Endothelial cell of umbilical vein (primary cell): Measurements from ENCODE around the gene GRID2. TPM values are rescaled to one million over a fixed set of nuclear protein-coding genes. Genes with fewer than 3 reads are reported as not detected.
A peak's percentile ranks its signal among the peaks of the same experiment; 100 is the strongest.

Experiments
- BruUV-seq: library from RNA; stranded (reverse); fragments of 400-500 nt; replicated peaks from 2 replicates; lab custom pipeline; 2021; lab: Mats Ljungman, UMichigan
- CTCF ChIA-PET: fragments of 300-600, 350-600 bp; sonication (Branson Sonifier 250); formaldehyde crosslinking; loops from one replicate; lab custom pipeline; 2021; ENCODE audit warnings: antibody characterized with exemption, inconsistent platforms; lab: Charles Lee
- POLR2A ChIA-PET: fragments of 300-600, 350-600 bp; sonication (Branson Sonifier 250); formaldehyde crosslinking; loops from one replicate; lab custom pipeline; 2021; ENCODE audit warnings: antibody characterized with exemption, inconsistent platforms; lab: Charles Lee
- DNase-seq: peaks from one replicate; pipeline ENCODE4 v3.0.0-alpha.2; 2011; ENCODE audit warnings: low read depth, low spot score
- FAIRE-seq: peaks from 2 replicates; lab custom pipeline; 2011; peaks lifted over from hg19 to GRCh38; lab: Jason Lieb, UNC
- H2AFZ ChIP-seq: 2 replicates; pipeline ENCODE4 v1.6.0; 2012; ENCODE audit warnings: low read depth, low read length, control low read depth, inconsistent platforms
- H3K27ac ChIP-seq: 2 replicates; pipeline ENCODE4 v1.5.1; 2011; ENCODE audit warnings: low read depth, mild to moderate bottlenecking, control low read depth, low read length, moderate library complexity; ENCODE audit not compliant: insufficient read depth
- H3K27me3 ChIP-seq, 2 experiments: 2 replicates each; pipeline versions ENCODE4 v1.6.0 to v1.6.1; 2011; ENCODE audit warnings: low read length in 2 of 2, mixed read lengths in 1 of 2; ENCODE audit not compliant: control insufficient read depth in 2 of 2, insufficient read depth in 2 of 2
- H3K36me3 ChIP-seq, 2 experiments: 2 replicates in 1 of 2; 3 replicates in 1 of 2; pipeline ENCODE4 v1.5.1; 2011; ENCODE audit warnings: low read length in 2 of 2, mild to moderate bottlenecking in 1 of 2, moderate library complexity in 1 of 2; ENCODE audit not compliant: control insufficient read depth in 2 of 2, insufficient read depth in 2 of 2; ENCODE audit errors: extremely low read depth in 1 of 2
- H3K4me1 ChIP-seq: 3 replicates; pipeline ENCODE4 v1.5.1; 2011; ENCODE audit warnings: mild to moderate bottlenecking, low read length; ENCODE audit not compliant: control insufficient read depth, insufficient read depth; ENCODE audit errors: extremely low read depth
- H3K4me2 ChIP-seq: 2 replicates; pipeline ENCODE4 v1.6.1; 2011; ENCODE audit warnings: low read length, control low read depth, mixed read lengths; ENCODE audit not compliant: insufficient read depth
- H3K4me3 ChIP-seq, 3 experiments: fragments of 200-600 bp in 1 of 3; sonication (generic), shearing (Covaris generic) in 1 of 3; replicated peaks in 1 of 3; 2 replicates each; pipeline ENCODE4 v1.5.1; 2011 to 2016; ENCODE audit warnings: control low read depth in 3 of 3, low read length in 3 of 3, mild to moderate bottlenecking in 2 of 3, inconsistent platforms in 1 of 3, low read depth in 1 of 3, moderate library complexity in 1 of 3; ENCODE audit not compliant: insufficient read depth in 1 of 3
- H3K79me2 ChIP-seq: 2 replicates; pipeline ENCODE4 v1.6.0; 2012; ENCODE audit warnings: low read length, inconsistent platforms; ENCODE audit not compliant: control insufficient read depth, insufficient read depth
- H3K9ac ChIP-seq: replicated peaks from 2 replicates; pipeline ENCODE3; 2011; ENCODE audit warnings: low read length, control low read depth; ENCODE audit not compliant: insufficient read depth; ENCODE audit errors: extremely low read depth
- H3K9me1 ChIP-seq: replicated peaks from 3 replicates; pipeline ENCODE4 v1.6.0; 2011; ENCODE audit warnings: mild to moderate bottlenecking, low read length; ENCODE audit not compliant: control insufficient read depth, insufficient read depth; ENCODE audit errors: extremely low read depth
- H3K9me3 ChIP-seq: replicated peaks from 2 replicates; pipeline ENCODE4 v1.5.1; 2012; ENCODE audit warnings: low read length, inconsistent platforms; ENCODE audit not compliant: control insufficient read depth, insufficient read depth
- H4K20me1 ChIP-seq: replicated peaks from 2 replicates; pipeline ENCODE3; 2011; ENCODE audit warnings: mild to moderate bottlenecking, low read length; ENCODE audit not compliant: control insufficient read depth, insufficient read depth; ENCODE audit errors: extremely low read depth
- CTCF ChIP-seq, 2 donors: IDR thresholded peaks; 1 replicate in 1 of 2; 2 replicates in 1 of 2; pipeline ENCODE4 v1.5.1; 2011; ENCODE audit warnings: low read length in 2 of 2, mild to moderate bottlenecking in 2 of 2, moderate library complexity in 2 of 2, control low read depth in 1 of 2, inconsistent platforms in 1 of 2, low read depth in 1 of 2; ENCODE audit not compliant: insufficient read depth in 1 of 2; ENCODE audit errors: extremely low read depth in 1 of 2
- FOS ChIP-seq: IDR thresholded peaks from 2 replicates; pipeline ENCODE4 v1.6.1; 2011; ENCODE audit warnings: mild to moderate bottlenecking, low read length, moderate library complexity, borderline replicate concordance; ENCODE audit not compliant: insufficient read depth
- GATA2 ChIP-seq: IDR thresholded peaks from 2 replicates; pipeline ENCODE4 v1.7.0; 2011; ENCODE audit warnings: low read depth, mild to moderate bottlenecking, moderate library complexity, mixed read lengths, low read length; ENCODE audit not compliant: insufficient read length, insufficient read depth
- JUN ChIP-seq: IDR thresholded peaks from 2 replicates; pipeline ENCODE4 v1.6.1; 2011; ENCODE audit warnings: borderline replicate concordance, low read depth; ENCODE audit not compliant: insufficient read length, insufficient read depth
- MAX ChIP-seq: IDR thresholded peaks from 2 replicates; pipeline ENCODE4 v1.6.1; 2011; ENCODE audit not compliant: insufficient read depth, insufficient read length
- MYC ChIP-seq: IDR thresholded peaks from one replicate; pipeline ENCODE4 v1.6.1; 2011; ENCODE audit warnings: mild to moderate bottlenecking, low read depth, low read length
- POLR2A ChIP-seq: IDR thresholded peaks from 2 replicates; pipeline ENCODE4 v1.6.1; 2012; ENCODE audit warnings: low read depth, mild to moderate bottlenecking, control low read depth, low read length
- POLR2AphosphoS5 ChIP-seq: IDR thresholded peaks from 2 replicates; pipeline ENCODE4 v1.6.1; 2012; ENCODE audit warnings: low read depth, mild to moderate bottlenecking, control low read depth, low read length, moderate library complexity; ENCODE audit not compliant: insufficient read depth
- dilution Hi-C: fragments of 300-500 bp; cut with MboI; formaldehyde crosslinking; loops from one replicate; pipeline ENCODE4 v1.15.0; 2019; ENCODE audit warnings: low sequenced_read_pairs; ENCODE audit not compliant: extremely low pct_ligation_motif_present
- intact Hi-C: fragments of 100-400 bp; cut with micrococcal nuclease; formaldehyde crosslinking; loops from one replicate; pipeline ENCODE4 v1.10.0; 2022
- polyA plus RNA-seq, 4 experiments: library from polyadenylated mRNA; depleted of rRNA in 3 of 4; stranded (reverse) in 3 of 4; unstranded in 1 of 4; fragments of >200 nt; gene quantifications; 2 replicates each; pipeline versions ENCODE4 v1.2.1 to v1.2.3, GENCODE V29; 2011 to 2012; ENCODE audit warnings: missing spikeins in 1 of 4
- total RNA-seq: library from RNA; stranded (reverse); gene quantifications from 2 replicates; pipeline ENCODE4 v1.2.3, GENCODE V29; 2021

Gene GRID2
- total and polyA plus RNA-seq, 2 donors (not counting 3 experiments of a cell fraction or from before 2014, with no cell fraction given): not detected

GRCh38 chr4:93791570-93792195 is 1487.9 kb downstream of the GRID2 start:
- peaks cover 3 to 13% of the 10 kb centered on the region in 2 experiments for H3K27me3 ChIP-seq
- no peaks in the 10 kb centered on the region for H3K79me2 ChIP-seq
- ChIA-PET CTCF (interaction anchor here (0.6 to 1.0 kb wide), 7 partner anchors 8 to 335 kb away, joined by 3 to 21 read pairs (median 4); no protein-coding TSS in a partner anchor), POLR2A (no interaction called here)
- H3K4me2 ChIP-seq: no peak overlapping the region
- H3K9ac ChIP-seq: no peak overlapping the region
- dilution Hi-C loops: no loop called here
- TF ChIP-seq POLR2A (no peak), CTCF (IDR thresholded peaks at IDR 0.05; ENCODE audit: extremely low read depth in 1 of 2, insufficient read depth in 1 of 2, low read depth in 1 of 2, low read length in 2 of 2) (peak; percentile 75 to 77), MYC (no peak), GATA2 (no peak), POLR2AphosphoS5 (no peak), MAX (no peak), JUN (no peak), FOS (no peak)
- no peaks in the 10 kb centered on the region for H3K36me3 ChIP-seq
- peak; percentile 41 for DNase-seq
- no peak overlapping the region for H3K4me3 ChIP-seq
- intact Hi-C loops: loop anchor here (1.0 to 10.0 kb wide), 7 partner anchors 106 to 803 kb away; partner anchors contain the start of gene SMARCAD1
- no peak overlapping the region for H2AFZ ChIP-seq
- no peaks in the 10 kb centered on the region for H3K9me3 ChIP-seq
- H3K9me1 ChIP-seq: no peaks in the 10 kb centered on the region
- no TSS peak for BruUV-seq
- H3K27ac ChIP-seq: no peak overlapping the region
- no peaks in the 10 kb centered on the region for H3K4me1 ChIP-seq
- FAIRE-seq: peak; percentile 92
- H4K20me1 ChIP-seq: no peaks in the 10 kb centered on the region
